Measurements from ENCODE around the gene DUSP6. TPM values are rescaled to one million over a fixed set of nuclear protein-coding genes. Genes with fewer than 3 reads are reported as not detected.

Gene DUSP6
- total and polyA plus RNA-seq, 7 donors = 27.0 to 39.7 (median 33.2) TPM

- no peak overlapping the region for H3K27ac ChIP-seq
- no peaks in the 10 kb centered on the region for H3K9me3 ChIP-seq
- no peak for DNase-seq
- no peak overlapping the region for H3K4me3 ChIP-seq
- no peak for TF ChIP-seq POLR2AphosphoS5 (IDR thresholded peaks at IDR 0.05)
- no peak for TF ChIP-seq EP300 (IDR thresholded peaks at IDR 0.05)
- no peak for TF ChIP-seq POLR2A (IDR thresholded peaks at IDR 0.05)
- TF ChIP-seq CTCF (IDR thresholded peaks at IDR 0.05) = no peak
- 20 to 41% methylated on average over 3 of the region's 3 CpGs for WGBS, 2 donors
- intact Hi-C loops (cut with DNase I) = no loop called here
- peaks cover 0 to 31% (median 16%) of the 10 kb centered on the region in 4 donors for H3K4me1 ChIP-seq
- no peaks in the 10 kb centered on the region for H3K36me3 ChIP-seq
- H3K27me3 ChIP-seq = no peaks in the 10 kb centered on the region
These were observed 18.1 kb upstream of the DUSP6 start for GRCh38 chr12:89370421-89370831.

- Histone ChIP-seq H3K27me3 (no peaks in the 10 kb centered on the region), H3K27ac (no peak overlapping the region), H3K4me1 (peaks cover 0 to 24% (median 10%) of the 10 kb centered on the region in 4 donors), H3K4me3 (no peak overlapping the region), H3K9me3 (no peaks in the 10 kb centered on the region), H3K36me3 (no peaks in the 10 kb centered on the region)
- intact Hi-C loops (cut with DNase I) = no loop called here
- TF ChIP-seq CTCF (IDR thresholded peaks at IDR 0.05) = no peak
- TF ChIP-seq POLR2A (IDR thresholded peaks at IDR 0.05) = no peak
- no peak for TF ChIP-seq EP300 (IDR thresholded peaks at IDR 0.05)
- no peak for TF ChIP-seq POLR2AphosphoS5 (IDR thresholded peaks at IDR 0.05)
- DNase-seq = no peak
- WGBS, 2 donors = 69 to 79% methylated on average over 3 of the region's 3 CpGs
These were observed 16.9 kb upstream of the DUSP6 start for GRCh38 chr12:89369166-89369565.

GRCh38 chr12:89368391-89368790 is 16.1 kb upstream of the DUSP6 start:
- intact Hi-C loops (cut with DNase I) = no loop called here
- Histone ChIP-seq H3K4me1 (peaks cover 0 to 16% (median 3%) of the 10 kb centered on the region in 4 donors), H3K27ac (no peak overlapping the region), H3K27me3 (no peaks in the 10 kb centered on the region), H3K4me3 (no peak overlapping the region), H3K9me3 (no peaks in the 10 kb centered on the region), H3K36me3 (no peaks in the 10 kb centered on the region)
- TF ChIP-seq EP300 (IDR thresholded peaks at IDR 0.05) (no peak), CTCF (IDR thresholded peaks at IDR 0.05) (no peak), POLR2A (IDR thresholded peaks at IDR 0.05) (no peak), POLR2AphosphoS5 (IDR thresholded peaks at IDR 0.05) (no peak)
- 18 to 74% methylated on average over 4 of the region's 4 CpGs for WGBS, 2 donors
- no peak for DNase-seq

DNA sequence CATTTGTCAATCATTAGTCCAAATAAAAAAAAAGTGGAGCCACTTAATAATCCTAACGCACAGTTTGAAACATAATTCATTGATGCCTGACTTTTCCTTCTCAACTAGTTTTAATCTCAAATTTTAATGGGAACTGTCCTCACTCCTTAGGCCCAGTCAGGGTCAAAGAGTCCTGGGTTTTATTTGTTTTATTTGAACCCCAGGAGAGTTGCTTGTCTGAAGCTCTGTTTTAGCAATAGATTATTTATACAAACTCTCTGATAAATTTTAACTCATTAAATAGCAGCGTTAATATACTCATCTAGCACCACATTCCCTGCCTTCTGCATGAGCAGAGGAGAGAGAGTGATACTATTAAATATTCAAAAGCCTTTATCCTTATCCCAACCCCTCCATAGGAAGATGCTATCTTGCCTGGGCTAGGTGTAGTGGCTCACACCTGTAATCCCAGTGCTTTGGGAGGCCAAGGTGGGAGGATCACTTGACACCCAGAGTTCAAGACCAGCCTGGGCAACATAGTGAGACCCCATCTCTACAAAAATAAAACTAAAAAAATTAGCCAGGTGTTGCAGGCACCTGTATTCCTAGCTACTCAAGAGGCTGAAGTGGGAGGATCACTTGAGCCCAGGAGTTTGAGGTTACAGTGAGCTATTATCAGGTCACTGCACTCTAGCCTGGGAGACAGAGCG is 14.5 kb upstream of the DUSP6 start:
- WGBS, 2 donors = 90 to 96% methylated on average over 3 of the region's 3 CpGs
- no peak overlapping the region for H3K4me3 ChIP-seq
- H3K27me3 ChIP-seq = no peaks in the 10 kb centered on the region
- H3K9me3 ChIP-seq = no peaks in the 10 kb centered on the region
- TF ChIP-seq POLR2AphosphoS5 (IDR thresholded peaks at IDR 0.05) (no peak), CTCF (IDR thresholded peaks at IDR 0.05) (no peak)
- no peaks in the 10 kb centered on the region for H3K36me3 ChIP-seq
- H3K27ac ChIP-seq = no peak overlapping the region
- H3K4me1 ChIP-seq = peaks cover 0 to 19% (median 0%) of the 10 kb centered on the region in 4 donors
- no peak for DNase-seq
- intact Hi-C loops (cut with DNase I) = no loop called here

DNA sequence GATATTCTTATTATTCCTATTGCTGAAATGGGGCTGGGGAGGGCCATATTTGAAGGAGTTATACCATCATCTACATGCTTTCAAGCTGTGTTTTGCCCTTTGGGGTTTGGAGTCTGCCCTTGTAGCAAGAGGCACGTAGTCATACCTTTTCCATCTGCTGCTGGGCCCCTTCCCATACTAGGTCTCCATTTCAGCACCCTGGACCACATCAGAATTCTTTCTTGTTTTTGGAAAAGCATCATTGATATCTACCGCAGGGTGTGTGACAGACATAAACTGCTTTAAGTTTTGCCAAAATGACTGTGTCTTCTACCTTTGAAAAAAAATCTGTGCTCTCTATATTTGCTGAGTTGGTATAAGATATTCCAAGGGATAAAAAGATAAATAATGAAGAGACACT is 12.3 kb upstream of the DUSP6 start:
- 92% methylated on average over 2 of the region's 2 CpGs for whole genome bisulfite sequencing, 2 donors
- no peak for DNase-seq
- Histone ChIP-seq H3K27me3 (no peaks in the 10 kb centered on the region), H3K27ac (no peak overlapping the region), H3K36me3 (no peaks in the 10 kb centered on the region), H3K4me3 (no peak overlapping the region), H3K4me1 (peaks cover 0 to 12% (median 0%) of the 10 kb centered on the region in 4 donors), H3K9me3 (no peaks in the 10 kb centered on the region)
- intact Hi-C loops (cut with DNase I) = no loop called here
- TF ChIP-seq POLR2A (IDR thresholded peaks at IDR 0.05) = no peak
- TF ChIP-seq EP300 (IDR thresholded peaks at IDR 0.05) = no peak
- TF ChIP-seq POLR2AphosphoS5 (IDR thresholded peaks at IDR 0.05) = no peak
- no peak for TF ChIP-seq CTCF (IDR thresholded peaks at IDR 0.05)
